GM23248 (cell line): Measurements from ENCODE around the gene CGA. TPM values are rescaled to one million over a fixed set of nuclear protein-coding genes. Genes with fewer than 3 reads are reported as not detected.

Source experiments
- DNase-seq: peaks from one replicate; pipeline ENCODE4 v3.0.0-alpha.2; 2015
- H2AFZ ChIP-seq: fragments of 200-600 bp; sonication (generic); 2 replicates; pipeline ENCODE4 v1.6.1; 2016; ENCODE audit warnings: antibody characterized with exemption
- H3F3A ChIP-seq: fragments of 200-600 bp; sonication (generic); 2 replicates; pipeline ENCODE4 v1.6.1; 2016; ENCODE audit warnings: mild to moderate bottlenecking, antibody characterized with exemption, mixed run types; ENCODE audit not compliant: insufficient read depth
- H3K27ac ChIP-seq: fragments of 200-600 bp; sonication (generic); 2 replicates; pipeline ENCODE4 v1.5.1; 2016; ENCODE audit warnings: mild to moderate bottlenecking
- H3K27me3 ChIP-seq: fragments of 200-600 bp; sonication (generic); replicated peaks from 2 replicates; pipeline ENCODE4 v1.6.1; 2016; ENCODE audit warnings: mild to moderate bottlenecking; ENCODE audit not compliant: insufficient read depth
- H3K36me3 ChIP-seq: fragments of 200-600 bp; sonication (generic); 2 replicates; pipeline ENCODE4 v1.6.1; 2016; ENCODE audit warnings: low read depth, mild to moderate bottlenecking
- H3K4me1 ChIP-seq: fragments of 200-600 bp; sonication (generic); 2 replicates; pipeline ENCODE4 v1.6.1; 2016; ENCODE audit warnings: mild to moderate bottlenecking; ENCODE audit not compliant: insufficient read depth
- H3K4me2 ChIP-seq: fragments of 200-600 bp; sonication (generic); one replicate; pipeline ENCODE4 v1.6.1; 2016; ENCODE audit warnings: mild to moderate bottlenecking; ENCODE audit not compliant: unreplicated experiment
- H3K4me3 ChIP-seq: fragments of 200-600 bp; sonication (generic); 2 replicates; pipeline ENCODE4 v1.5.1; 2016; ENCODE audit warnings: mild to moderate bottlenecking
- H3K79me2 ChIP-seq: fragments of 200-600 bp; sonication (generic); 2 replicates; pipeline ENCODE4 v1.6.1; 2016; ENCODE audit warnings: mild to moderate bottlenecking; ENCODE audit not compliant: insufficient read depth
- H3K9ac ChIP-seq: fragments of 200-600 bp; sonication (generic); 2 replicates; pipeline ENCODE4 v1.6.1; 2016; ENCODE audit warnings: mild to moderate bottlenecking
- H3K9me2 ChIP-seq: fragments of 200-600 bp; sonication (generic); 2 replicates; pipeline ENCODE4 v1.6.1; 2016; ENCODE audit warnings: mixed run types, mild to moderate bottlenecking, moderate library complexity; ENCODE audit not compliant: insufficient read depth
- H3K9me3 ChIP-seq: fragments of 200-600 bp; sonication (generic); one replicate; pipeline ENCODE4 v1.6.1; 2017; ENCODE audit warnings: low read depth
- H4K20me1 ChIP-seq: fragments of 200-600 bp; sonication (generic); 2 replicates; pipeline ENCODE4 v1.6.0; 2016; ENCODE audit not compliant: insufficient read depth
- EZH2 ChIP-seq: fragments of 200-600 bp; sonication (generic); IDR thresholded peaks from 2 replicates; pipeline ENCODE4 v1.6.1; 2018; ENCODE audit warnings: antibody characterized with exemption, mild to moderate bottlenecking; ENCODE audit not compliant: insufficient read depth, poor library complexity, severe bottlenecking
- EZH2phosphoT487 ChIP-seq: fragments of 200-600 bp; sonication (generic); IDR thresholded peaks from 2 replicates; pipeline ENCODE4 v1.6.1; 2018; ENCODE audit warnings: antibody characterized with exemption, moderate library complexity, mild to moderate bottlenecking, low read depth; ENCODE audit not compliant: insufficient read depth
- WGBS, 2 experiments: methylation state at CpG; one replicate each; pipeline ENCODE4 v1.1.6; 2015 to 2017; ENCODE audit warnings: low lambda C conversion rate in 2 of 2, low coverage in 1 of 2; ENCODE audit errors: missing lambda C conversion rate in 2 of 2; 5-methylcytosine and 5-hydroxymethylcytosine counted together
- in situ Hi-C: fragments of 300-500 bp; cut with MboI; formaldehyde crosslinking; loops from 2 replicates; pipeline ENCODE4 v1.15.0; 2020
- polyA plus RNA-seq: library from polyadenylated mRNA; unstranded; fragments of >200 nt; fragmentation: Nextera tagmentation; extraction: Ambion mirVana; gene quantifications from 2 replicates; pipeline ENCODE4 v1.2.1, GENCODE V29; 2016
- total RNA-seq: library from RNA; depleted of rRNA; stranded (reverse); fragments of >200 nt; shearing (Covaris generic); gene quantifications from 2 replicates; pipeline ENCODE4 v1.2.3, GENCODE V29; 2014; rRNA removed

Gene CGA
- total and polyA plus RNA-seq, 2 experiments from 2014 or later: 6.3 to 8.9 TPM

DNA sequence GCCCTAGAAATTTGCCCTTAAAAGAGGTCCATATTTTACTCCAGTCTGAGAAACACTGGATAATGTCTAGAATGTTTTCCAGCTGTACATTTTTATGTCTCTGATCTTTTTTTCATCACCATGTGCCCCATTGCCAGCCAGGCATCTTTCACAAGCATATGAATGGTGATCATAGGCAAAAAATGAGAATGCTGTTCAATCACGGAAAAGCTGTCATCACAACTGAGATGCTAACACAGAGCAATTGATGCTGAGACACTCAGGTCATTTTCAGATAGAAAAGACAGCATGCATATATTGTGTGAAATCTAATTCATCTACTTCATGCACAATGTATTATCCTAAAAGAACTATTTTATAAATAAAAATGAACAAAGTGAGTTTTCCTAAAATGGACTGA, 41.6 kb downstream of the CGA start:
- no peak for TF ChIP-seq EZH2
- no peak for TF ChIP-seq EZH2phosphoT487
- no peak overlapping the region for H3K4me3 ChIP-seq
- H2AFZ ChIP-seq: no peak overlapping the region
- H3K4me1 ChIP-seq: no peaks in the 10 kb centered on the region
- 0 to 2% methylated on average over 1 of the region's 1 CpG for WGBS, 2 experiments
- no peak overlapping the region for H3K4me2 ChIP-seq
- no peaks in the 10 kb centered on the region for H3K9me2 ChIP-seq
- no peak overlapping the region for H3K9ac ChIP-seq
- H3F3A ChIP-seq: no peaks in the 10 kb centered on the region
- no peaks in the 10 kb centered on the region for H3K79me2 ChIP-seq
- no peaks in the 10 kb centered on the region for H4K20me1 ChIP-seq
- H3K36me3 ChIP-seq: no peaks in the 10 kb centered on the region
- in situ Hi-C loops: no loop called here
- H3K9me3 ChIP-seq: no peaks in the 10 kb centered on the region
- H3K27me3 ChIP-seq: peaks cover 19% of the 10 kb centered on the region
- DNase-seq: no peak
- no peak overlapping the region for H3K27ac ChIP-seq

DNA sequence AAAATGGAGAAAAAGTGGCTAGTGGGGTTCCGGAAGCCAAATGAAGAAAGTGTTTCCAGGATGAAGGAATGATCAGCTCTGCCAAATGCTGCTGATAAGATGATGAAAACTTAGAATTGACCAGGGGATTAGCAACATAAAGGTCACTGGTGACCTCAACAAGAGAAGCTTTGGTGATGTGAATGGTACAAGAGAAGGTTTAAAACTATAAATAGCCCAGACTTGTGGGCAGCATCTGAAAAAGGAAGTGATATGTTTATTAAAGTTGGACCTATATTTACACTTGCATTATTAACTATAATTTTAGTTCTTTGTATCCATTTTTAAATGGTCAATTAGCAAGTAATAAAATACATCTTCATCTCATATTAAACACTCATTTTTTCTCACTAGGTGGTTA, 45.1 kb downstream of the CGA start:
- no peaks in the 10 kb centered on the region for H3K36me3 ChIP-seq
- H3F3A ChIP-seq: no peaks in the 10 kb centered on the region
- no peak overlapping the region for H3K27ac ChIP-seq
- no peak for DNase-seq
- no peak overlapping the region for H3K4me3 ChIP-seq
- no peaks in the 10 kb centered on the region for H3K4me1 ChIP-seq
- H3K9me3 ChIP-seq: no peaks in the 10 kb centered on the region
- in situ Hi-C loops: no loop called here
- no peak overlapping the region for H3K9ac ChIP-seq
- no peaks in the 10 kb centered on the region for H3K79me2 ChIP-seq
- H2AFZ ChIP-seq: no peak overlapping the region
- 34 to 39% methylated on average over 1 of the region's 1 CpG for WGBS, 2 experiments
- H3K27me3 ChIP-seq: peaks cover 12% of the 10 kb centered on the region
- no peak overlapping the region for H3K4me2 ChIP-seq
- TF ChIP-seq EZH2phosphoT487 (no peak), EZH2 (no peak)
- no peaks in the 10 kb centered on the region for H3K9me2 ChIP-seq
- H4K20me1 ChIP-seq: no peaks in the 10 kb centered on the region

DNA sequence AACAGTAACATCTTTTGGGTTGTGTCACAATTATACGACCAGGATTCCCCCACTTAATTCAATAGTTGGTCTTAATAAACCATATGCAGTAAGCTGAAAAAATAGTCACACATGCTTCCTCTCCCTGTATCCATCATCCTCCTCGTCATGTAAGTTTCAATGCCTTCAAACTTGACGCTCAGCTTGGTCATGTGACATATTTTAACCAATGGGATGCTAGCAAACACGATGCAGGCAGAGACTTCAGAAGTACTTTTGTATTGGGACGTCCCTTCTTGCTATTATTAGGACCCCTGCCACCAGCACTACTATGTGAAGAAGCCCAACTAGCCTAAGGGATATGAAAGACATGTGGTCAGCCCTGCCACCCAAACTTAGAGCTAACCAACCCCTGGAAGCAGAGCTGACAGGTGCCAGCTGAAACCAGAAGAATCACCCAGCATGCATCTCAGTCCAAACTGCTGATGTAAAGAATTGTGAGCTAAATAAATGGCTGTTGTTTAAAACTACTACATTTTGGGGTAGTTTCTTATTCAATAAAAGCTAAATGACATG, 49.3 kb downstream of the CGA start:
- Histone ChIP-seq H3F3A (no peaks in the 10 kb centered on the region), H3K4me2 (no peak overlapping the region), H3K9me2 (no peaks in the 10 kb centered on the region), H3K9me3 (no peaks in the 10 kb centered on the region), H3K27ac (no peak overlapping the region), H3K79me2 (no peaks in the 10 kb centered on the region), H3K4me1 (no peaks in the 10 kb centered on the region), H3K9ac (no peak overlapping the region), H3K4me3 (no peak overlapping the region), H3K36me3 (no peaks in the 10 kb centered on the region), H2AFZ (no peak overlapping the region), H3K27me3 (0 out of 2 replicates have a peak, but pooled peaks cover 4% of the 10 kb centered on the region), H4K20me1 (no peaks in the 10 kb centered on the region)
- in situ Hi-C loops: no loop called here
- DNase-seq: no peak
- WGBS, 2 experiments: 14 to 16% methylated on average over 5 of the region's 5 CpGs
- no peak for TF ChIP-seq EZH2phosphoT487
- no peak for TF ChIP-seq EZH2

DNA sequence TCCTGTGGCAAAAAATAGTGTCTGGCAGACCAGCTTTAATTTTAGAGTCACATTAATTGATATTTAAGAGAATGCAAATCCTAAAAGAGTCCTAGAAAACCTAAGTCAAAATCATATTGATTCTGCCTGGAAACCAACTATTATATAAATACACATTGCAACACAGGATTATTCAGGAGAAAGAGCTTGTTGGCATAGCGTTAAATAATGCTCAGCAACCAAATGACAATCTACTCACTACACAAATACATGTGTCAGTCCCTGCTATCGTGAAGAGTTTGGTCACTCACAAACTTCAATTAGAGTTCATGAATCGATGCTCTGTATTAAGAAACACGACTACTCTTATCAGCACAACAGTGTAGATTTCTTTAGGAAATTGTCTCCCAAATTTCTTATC, 54.2 kb downstream of the CGA start:
- Histone ChIP-seq H2AFZ (no peak overlapping the region), H3K27me3 (no peaks in the 10 kb centered on the region), H3K4me1 (no peaks in the 10 kb centered on the region), H3K9me3 (no peaks in the 10 kb centered on the region), H3F3A (no peaks in the 10 kb centered on the region), H3K4me2 (no peak overlapping the region), H3K36me3 (no peaks in the 10 kb centered on the region), H4K20me1 (no peaks in the 10 kb centered on the region), H3K27ac (no peak overlapping the region), H3K9me2 (no peaks in the 10 kb centered on the region), H3K79me2 (no peaks in the 10 kb centered on the region), H3K4me3 (no peak overlapping the region), H3K9ac (no peak overlapping the region)
- TF ChIP-seq EZH2: no peak
- no peak for TF ChIP-seq EZH2phosphoT487
- 23 to 24% methylated on average over 4 of the region's 4 CpGs for WGBS, 2 experiments
- no peak for DNase-seq
- in situ Hi-C loops: no loop called here

Other genes with a start within 250 kb of the CGA start
- not detected in 2 replicates for gene HTR1E, start 157.6 kb downstream of the CGA start, total RNA-seq
- gene HTR1E, start 157.6 kb downstream of the CGA start, polyA plus RNA-seq: not detected in 2 replicates
- 14.1 and 31.5 TPM in 2 replicates for gene ZNF292, start 60.5 kb upstream of the CGA start, total RNA-seq
- gene ZNF292, start 60.5 kb upstream of the CGA start, polyA plus RNA-seq: 17.9 and 21.7 TPM in 2 replicates
- gene SMIM8, start 227.5 kb upstream of the CGA start, total RNA-seq: 2.0 and 2.4 TPM in 2 replicates
- gene SMIM8, start 227.5 kb upstream of the CGA start, polyA plus RNA-seq: 7.2 and 8.7 TPM in 2 replicates
- not detected in 2 replicates for gene GJB7, start 234.2 kb upstream of the CGA start, total RNA-seq
- gene GJB7, start 234.2 kb upstream of the CGA start, polyA plus RNA-seq: 0.08 and 0.23 TPM in 2 replicates
- gene C6orf163, start 249.7 kb upstream of the CGA start, total RNA-seq: 0.51 and 1.5 TPM in 2 replicates
- gene C6orf163, start 249.7 kb upstream of the CGA start, polyA plus RNA-seq: 0.19 and 0.33 TPM in 2 replicates